ENCODE data around the gene LAMP5.

Gene LAMP5

DNA sequence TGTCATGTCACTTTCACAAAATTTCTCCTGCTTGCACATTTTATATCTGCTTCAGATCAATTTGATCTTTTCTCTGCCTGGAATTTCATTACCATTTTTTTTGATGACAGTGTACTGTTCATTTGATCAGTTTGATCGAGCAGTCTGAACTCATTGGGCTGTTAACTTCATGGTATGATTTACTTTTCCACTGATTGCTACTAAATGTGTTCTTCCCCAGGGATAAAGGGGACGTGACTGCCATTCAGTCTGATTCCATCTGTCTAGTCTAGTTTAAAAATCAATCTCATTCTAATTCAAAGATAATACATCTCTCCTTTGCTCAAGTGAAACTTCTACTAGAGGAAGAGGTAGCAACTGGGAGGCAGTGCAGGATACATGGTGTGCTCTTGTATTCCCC lies 21.1 kb downstream of the LAMP5 start:
- DNase-seq (ENCODE audit: low read depth in 2 of 2) = no peak

DNA sequence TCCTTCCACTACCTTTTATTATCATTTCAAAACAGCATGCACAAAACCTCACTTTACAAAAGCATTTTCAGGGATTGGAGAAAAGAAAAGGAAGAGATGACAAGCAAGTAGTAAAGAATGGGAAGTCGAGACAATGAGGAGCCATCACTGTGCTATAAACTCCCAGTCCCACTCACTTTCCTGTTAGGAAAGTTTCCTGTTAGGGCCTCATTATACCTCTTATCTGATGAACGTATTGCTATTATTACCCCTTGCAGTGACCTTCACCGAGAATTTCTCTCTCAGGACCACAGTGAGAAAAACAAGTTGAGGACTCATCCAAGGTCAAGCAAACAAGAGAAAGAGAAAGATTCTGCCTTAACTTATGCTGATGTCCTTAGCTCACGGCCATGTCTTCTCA lies 28.8 kb downstream of the LAMP5 start:
- DNase-seq (ENCODE audit: low read depth in 2 of 2) = no peak

DNA sequence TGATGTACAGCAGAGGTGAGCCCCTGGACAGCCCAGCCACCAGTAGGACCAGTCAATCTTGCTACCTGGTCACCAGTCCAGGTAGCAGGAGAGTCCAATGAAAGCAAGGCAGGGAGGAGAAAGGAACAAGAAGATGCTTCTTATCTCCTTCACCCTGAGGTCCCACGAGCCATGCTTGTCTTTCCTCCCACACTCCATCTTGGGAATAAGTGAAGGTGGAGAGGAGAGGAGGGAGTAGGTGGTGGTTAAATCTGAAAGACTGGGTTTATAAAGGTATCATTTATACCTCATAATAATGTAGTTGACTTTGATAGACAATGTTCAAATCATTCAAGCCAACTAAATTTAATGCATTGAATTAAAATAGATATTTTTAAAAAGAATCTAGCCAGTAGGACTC lies 35.9 kb downstream of the LAMP5 start:
- no peak for DNase-seq (ENCODE audit: low read depth in 2 of 2)

DNA sequence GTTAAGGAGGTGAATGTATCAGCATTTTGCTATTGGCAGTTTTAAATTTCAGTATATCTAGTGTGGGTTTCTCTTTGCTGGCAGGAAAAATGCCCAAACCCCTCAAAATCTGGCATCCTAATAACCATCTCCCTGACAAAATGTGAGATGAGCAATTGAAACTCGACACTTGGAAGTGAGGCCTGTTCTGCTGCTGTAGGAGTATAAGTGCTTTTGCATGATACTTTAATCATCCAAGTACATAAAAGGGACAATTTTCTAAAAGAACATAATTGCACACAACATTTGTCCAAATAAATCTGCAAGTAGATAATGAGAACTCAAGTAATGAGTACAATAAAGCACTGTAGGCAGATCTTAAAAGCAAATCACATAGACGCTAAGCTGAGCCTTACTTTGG lies 36.5 kb downstream of the LAMP5 start:
- DNase-seq (ENCODE audit: low read depth in 2 of 2) = no peak

DNA sequence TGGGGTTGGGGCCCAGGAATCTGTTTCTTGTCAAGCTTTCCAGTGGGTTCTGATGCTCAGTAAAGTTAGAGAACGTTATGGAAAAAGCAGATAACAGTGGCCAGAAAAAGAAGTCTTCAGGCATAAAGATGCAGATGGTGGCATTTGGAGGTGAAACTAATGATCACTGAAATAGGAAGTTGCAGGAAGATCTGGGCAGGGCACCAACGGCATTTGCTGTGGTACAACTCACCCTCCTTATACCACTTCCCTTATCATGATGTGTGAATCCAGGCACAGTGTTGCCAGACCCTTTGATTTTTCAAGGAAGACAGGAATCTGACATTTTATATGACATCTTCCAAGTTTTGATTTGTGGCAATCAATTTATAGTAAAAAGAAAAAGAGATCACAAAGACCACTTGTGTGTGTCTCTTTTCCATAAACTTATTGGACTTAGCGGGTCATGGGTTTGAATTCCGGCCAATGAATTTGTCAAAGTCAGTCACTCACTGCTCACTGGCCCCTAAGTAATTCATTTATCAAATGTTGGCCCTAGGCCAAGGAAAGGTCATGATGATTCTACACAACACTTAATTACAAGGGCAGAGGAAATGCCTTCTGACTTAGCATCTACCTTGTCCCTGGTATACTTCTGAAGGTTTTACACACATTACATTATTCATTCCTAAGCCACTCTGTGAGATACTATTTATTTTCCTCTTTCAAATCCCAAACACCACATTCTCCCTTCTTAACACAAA lies 37.6 kb downstream of the LAMP5 start:
- DNase-seq (ENCODE audit: low read depth in 2 of 2) = no peak

DNA sequence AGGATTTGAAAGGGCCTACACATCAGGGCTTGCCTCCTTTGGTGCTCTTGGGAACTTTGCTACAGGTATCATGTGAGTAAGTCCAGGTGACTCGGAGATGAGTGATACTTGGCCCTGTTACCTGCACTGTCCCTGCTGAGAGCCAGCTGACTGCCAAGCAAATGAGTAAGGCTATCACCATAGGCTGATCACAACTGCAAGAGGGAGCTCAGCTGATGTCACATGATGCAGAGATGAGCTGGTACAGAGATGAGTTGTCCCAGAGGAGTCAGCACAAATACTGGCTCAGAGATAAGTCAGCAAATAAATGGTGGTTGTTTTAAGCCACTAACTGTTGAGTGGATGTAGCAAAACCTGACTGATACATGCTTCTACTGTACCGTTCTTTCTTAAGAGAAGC lies 41.4 kb downstream of the LAMP5 start:
- DNase-seq (ENCODE audit: low read depth in 2 of 2) = no peak

DNA sequence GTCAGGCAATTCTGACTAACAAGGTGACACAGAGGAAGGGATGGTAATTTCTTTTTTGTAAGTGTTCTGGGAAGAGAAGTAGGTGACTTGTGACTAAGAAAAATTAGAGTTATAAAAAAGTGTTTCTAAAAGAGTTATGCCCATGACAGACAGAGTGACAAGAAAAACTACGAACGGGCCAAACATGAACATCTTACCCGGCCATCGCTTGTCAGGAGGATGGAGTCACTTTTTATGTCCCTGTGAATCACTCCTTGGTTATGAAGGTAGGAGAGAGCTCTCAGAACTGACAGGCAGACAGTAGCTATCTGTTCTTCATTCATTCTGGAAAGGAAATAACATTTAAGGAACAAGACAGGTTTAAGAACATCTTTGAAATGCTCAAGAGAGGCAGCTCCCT lies 43.0 kb downstream of the LAMP5 start:
- DNase-seq (ENCODE audit: low read depth in 2 of 2) = no peak

DNA sequence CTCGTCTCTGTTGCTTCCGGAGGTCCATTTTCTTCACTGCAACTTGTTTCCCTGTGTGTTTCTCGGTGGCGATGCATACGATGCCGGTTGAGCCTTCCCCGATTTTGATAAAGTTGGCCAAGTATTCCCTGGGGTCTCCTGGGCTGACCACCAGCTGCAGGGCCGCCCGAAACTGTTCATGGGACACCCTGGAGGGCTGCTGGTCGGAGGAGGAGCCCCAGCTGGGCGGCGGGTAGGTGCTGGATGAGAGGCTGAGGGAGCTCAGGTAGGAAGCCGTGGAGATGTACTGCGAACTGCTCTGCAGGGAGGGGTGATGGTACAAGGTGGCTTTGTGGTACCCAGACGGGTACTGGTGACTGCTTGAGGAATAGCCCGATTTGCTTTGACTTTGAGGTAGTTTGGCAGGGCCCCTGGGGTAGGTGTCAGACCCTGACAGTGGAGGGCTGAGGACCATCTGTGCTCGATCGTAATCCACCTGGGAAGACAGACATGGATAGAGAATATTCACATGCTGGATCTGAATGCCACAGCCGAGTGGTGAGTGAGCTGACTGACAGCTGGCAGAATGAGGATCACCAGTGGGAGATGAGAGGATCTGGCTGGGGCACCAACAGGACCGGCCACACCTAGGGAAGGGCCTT lies 51.6 kb downstream of the LAMP5 start:
- no peak for DNase-seq (ENCODE audit: low read depth in 2 of 2)

DNA sequence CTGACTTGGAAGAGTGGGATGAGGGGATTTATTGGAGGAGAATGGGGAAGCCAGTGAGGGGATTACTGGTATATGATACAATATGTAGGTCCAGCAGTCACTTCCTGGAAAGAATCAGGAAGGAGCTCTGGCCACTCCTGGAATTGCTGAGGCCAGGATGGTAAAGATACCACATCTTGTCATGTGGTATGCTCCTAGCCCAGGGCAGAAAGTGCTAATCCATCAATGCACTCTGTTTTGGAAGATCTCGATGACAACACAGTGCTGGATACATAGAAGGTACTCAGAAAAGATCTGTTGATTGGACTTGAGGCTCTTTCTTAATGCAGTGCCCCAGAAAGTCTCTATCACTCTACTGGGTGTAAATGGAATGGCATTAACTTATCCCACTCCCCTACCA lies 52.6 kb downstream of the LAMP5 start:
- no peak for DNase-seq (ENCODE audit: low read depth in 2 of 2)

DNA sequence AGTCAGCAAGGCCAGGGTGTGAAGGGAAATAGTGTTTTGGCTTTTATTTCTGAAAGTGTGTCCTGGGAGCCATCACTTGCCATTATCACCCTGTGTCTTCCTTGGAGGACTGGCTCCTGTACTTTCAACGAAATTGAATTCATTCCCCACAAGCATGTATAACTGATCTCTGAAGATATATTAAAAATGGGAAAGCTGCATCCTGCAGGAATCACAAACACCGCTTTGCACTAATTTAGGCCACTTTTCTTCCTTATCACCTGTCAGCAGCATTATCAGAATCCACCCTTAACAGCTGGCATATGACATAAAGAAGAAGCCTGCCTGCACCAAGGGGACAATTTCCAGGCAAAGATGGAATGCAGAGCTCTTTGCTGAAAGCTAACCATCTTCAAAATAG lies 56.2 kb downstream of the LAMP5 start:
- DNase-seq (ENCODE audit: low read depth in 2 of 2) = no peak

DNA sequence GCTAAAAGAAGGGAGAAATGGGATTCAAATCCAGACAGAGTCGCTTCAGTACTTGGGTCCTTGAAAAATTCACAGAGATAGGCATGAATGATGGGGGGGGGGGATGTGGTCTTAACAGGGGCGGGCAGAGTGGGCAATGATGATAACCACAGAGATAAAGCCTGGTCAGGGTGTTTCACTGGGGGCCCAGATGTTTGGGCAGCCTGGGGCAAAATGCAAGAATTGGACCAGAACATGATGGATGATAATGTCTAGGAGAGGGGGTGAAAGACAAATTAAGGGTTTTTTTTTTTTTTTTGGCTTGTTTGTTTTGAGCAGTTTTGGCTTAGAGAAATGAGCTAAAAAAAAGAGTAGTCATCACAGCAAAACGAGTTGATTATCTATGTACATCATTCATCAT lies 57.4 kb downstream of the LAMP5 start:
- no peak for DNase-seq (ENCODE audit: low read depth in 2 of 2)

DNA sequence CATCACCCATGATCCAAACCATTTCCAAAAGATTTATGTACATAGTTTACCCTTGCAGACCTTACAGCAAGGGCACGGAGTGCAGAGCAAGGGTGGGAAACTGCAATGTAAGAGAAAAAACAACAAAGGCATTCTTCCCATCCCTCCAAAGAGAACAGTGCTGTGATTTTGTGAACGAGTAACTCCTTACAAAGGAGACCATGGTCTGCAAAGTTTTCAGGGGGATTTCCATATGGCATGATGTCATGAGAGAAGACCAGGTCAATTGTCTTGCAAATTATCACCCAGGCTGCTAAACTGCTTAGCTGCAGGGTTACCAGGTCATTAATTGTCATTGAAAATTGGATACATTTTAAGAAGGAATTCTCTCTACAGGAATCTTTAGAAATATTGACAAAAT lies 58.3 kb downstream of the LAMP5 start:
- DNase-seq (ENCODE audit: low read depth in 2 of 2) = no peak

DNA sequence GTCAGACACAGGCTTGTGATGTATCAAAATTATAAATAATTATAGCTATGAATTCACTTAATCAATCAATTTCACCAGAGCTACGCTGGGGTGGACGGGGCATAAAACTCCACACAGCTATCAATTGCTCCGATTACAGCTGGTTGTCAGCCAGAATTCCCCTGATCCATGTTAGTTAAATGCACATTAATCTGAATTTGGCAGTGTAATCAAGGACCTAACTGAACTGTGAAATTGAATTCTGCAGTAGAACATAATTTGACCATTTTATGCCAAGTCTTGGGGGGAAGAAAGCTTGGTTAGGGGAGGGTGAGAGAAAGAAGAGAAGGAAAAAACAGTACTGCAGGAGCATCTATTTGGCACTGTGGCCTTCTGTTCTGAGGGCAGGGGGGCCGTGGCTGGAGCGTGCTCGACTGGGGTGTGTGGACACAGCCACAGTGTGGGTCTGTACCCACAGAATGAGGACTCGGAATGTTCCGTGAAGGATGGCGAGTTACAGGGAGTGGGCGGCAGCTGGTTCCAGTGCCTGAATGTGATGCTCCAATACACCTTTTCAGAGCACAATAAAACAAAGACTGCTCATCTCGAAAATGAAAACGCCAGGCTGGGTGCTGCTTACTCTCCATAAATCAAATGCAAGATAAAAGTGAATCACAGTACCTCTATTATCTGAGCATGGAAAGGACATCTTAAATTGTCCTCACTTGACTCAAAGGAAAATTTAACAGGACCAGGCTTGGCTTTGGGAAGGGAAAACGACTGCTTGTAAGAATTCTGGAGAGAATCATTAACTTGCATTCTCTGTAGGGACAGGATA lies 59.2 kb downstream of the LAMP5 start:
- no peak for DNase-seq (ENCODE audit: low read depth in 2 of 2)

DNA sequence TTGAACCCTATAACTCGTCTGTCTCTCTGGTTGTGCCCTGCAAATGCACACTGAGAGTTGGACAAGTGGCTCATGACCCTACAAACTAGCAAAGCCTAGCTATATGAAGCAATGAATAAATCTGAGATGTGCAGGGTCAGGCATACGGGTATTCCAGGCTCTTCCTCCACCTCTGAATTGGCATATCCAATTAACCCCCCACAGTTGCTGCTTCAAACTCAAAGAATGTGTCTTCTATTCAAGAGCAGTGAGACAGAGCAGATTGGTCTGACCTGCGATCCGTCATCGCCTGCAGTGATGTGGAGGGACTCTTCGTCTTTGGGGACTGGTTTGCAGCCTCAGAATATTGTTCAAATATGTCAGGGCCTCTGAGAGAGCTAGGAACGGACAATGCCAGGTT lies 59.8 kb downstream of the LAMP5 start:
- no peak for DNase-seq (ENCODE audit: low read depth in 2 of 2)

DNA sequence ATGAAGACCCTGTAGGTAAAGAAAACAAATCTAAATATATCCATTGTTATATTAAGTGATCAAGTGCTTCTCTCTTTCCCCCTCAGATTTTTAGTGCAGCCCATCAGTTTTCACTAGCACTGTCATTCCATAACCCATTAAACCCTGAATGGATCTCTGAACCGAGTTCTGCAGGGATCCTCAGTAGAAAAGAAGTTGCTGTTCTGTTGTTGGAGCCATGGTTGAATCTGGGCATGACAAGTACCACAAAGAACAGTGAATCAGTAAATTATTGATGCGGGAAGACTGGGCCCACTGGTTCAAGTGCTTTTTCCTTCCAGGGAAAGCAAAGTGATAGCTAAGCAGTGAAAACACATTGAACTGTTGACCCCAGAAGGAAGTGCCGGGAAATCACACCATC lies 60.4 kb downstream of the LAMP5 start:
- no peak for DNase-seq (ENCODE audit: low read depth in 2 of 2)

DNA sequence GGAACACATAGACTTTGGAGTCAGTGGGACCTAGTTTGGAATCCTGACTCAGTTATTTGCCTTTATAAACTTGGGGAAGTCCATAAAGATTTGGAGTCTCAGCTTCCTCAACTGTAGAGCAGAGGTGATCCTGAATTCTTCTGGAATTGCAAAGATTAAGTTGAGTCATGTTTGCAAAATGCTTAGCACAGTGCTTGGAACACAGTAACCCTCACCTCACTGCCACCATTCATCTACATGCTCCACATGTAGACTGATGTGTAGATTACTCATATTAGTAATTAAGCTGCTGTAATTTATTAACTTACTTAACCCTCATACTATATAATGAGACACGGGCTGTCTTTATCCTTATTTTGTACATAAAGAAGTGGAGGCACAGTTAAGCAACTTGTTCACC lies 61.4 kb downstream of the LAMP5 start:
- DNase-seq (ENCODE audit: low read depth in 2 of 2) = no peak

DNA sequence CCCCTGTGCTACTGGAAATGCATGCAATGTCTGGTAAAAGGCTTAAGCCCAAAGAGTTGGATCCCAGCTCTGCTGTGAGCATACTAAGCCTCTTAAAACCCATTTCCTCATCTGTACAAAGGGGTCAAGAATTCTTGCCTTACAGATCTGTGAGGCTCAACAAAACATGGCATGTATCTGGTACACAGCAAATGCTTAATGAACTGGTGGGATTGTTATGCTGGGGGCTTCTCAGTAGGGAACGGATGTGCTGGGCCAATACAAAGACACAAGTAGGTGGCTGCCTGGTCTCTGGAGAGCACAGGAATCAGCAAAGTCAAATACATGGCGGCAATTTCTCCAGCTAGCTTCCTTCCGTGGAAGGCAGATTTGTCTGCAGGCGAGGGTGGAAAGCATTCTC lies 62.3 kb downstream of the LAMP5 start:
- DNase-seq (ENCODE audit: low read depth in 2 of 2) = no peak

DNA sequence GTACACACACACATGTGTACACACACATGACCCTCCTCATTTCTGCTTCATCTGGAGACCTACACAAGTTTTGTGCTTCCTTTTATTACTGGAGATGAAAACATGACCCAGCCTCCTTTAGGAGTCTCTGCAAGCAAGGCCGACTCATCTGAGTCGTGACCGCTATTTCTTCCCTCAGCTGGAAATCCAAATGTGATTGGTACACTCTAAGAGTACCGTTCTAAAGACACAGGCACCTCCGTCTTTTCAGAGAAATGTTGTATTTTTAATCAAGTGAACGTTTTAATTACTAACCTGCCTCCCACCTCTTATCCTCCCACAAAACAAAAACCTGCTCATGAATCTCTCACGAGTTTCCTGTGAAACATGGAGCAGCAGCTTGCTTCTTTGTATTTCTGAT lies 63.0 kb downstream of the LAMP5 start:
- no peak for DNase-seq (ENCODE audit: low read depth in 2 of 2)

DNA sequence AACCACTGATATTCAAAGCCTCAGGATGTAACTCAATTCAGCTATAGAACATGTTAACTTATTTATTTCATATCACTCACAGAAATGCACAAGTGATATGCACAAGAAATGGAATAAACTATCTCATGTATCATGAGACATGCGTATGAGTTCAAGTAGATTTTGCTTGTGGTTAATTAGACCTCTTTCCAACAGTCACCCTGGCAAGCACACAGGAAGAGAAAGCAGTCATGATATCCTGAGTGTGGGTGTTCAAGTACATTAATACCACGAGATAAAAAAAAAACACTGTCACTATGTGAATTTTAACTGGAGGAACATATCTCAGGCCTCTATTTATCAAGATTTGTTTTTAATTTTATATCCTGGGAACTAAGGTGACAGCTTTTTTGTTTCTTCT lies 64.2 kb downstream of the LAMP5 start:
- DNase-seq (ENCODE audit: low read depth in 2 of 2) = no peak

All from stimulated activated CD4-positive, alpha-beta T cell treated with anti-CD3 and anti-CD28 coated beads, Interleukin-12 subunit alpha, Interleukin-12 subunit beta, amount 100 ng/mL, for 24 hours (primary cell).